HEK293 (cell line): Measurements from ENCODE around the gene MARF1.

Experiments
- CTCF ChIA-PET: fragments of 350-600 bp; formaldehyde crosslinking; extraction: SDS; loops from one replicate; lab custom pipeline; 2021; ENCODE audit warnings: antibody characterized with exemption; lab: Yijun Ruan, JAX
- POLR2A ChIA-PET: fragments of 300-600 bp; formaldehyde crosslinking; extraction: SDS; loops from one replicate; lab custom pipeline; 2020; ENCODE audit warnings: antibody characterized with exemption, inconsistent platforms; lab: Yijun Ruan, JAX
- H3K27ac ChIP-seq: fragments of 200-500 bp; sonication (Bioruptor generic); 2 replicates; pipeline ENCODE4 v1.5.1; 2014; ENCODE audit warnings: low read depth, low read length, control low read depth, inconsistent platforms; ENCODE audit errors: extremely low read depth
- H3K36me3 ChIP-seq, 2 experiments: fragments of 200-500 bp in 1 of 2; sonication (Bioruptor generic) in 1 of 2; 1 replicate in 1 of 2; 2 replicates in 1 of 2; pipeline ENCODE4 v1.5.1; 2014 to 2017; ENCODE audit warnings: inconsistent platforms in 2 of 2, low read length in 2 of 2; ENCODE audit not compliant: control insufficient read depth in 2 of 2, insufficient read depth in 1 of 2
- H3K4me1 ChIP-seq: fragments of 200-500 bp; sonication (Bioruptor generic); 2 replicates; pipeline ENCODE4 v1.5.1; 2014; ENCODE audit warnings: mild to moderate bottlenecking, low read length, inconsistent platforms; ENCODE audit not compliant: control insufficient read depth, insufficient read depth
- H3K4me3 ChIP-seq: 2 replicates; pipeline ENCODE4 v1.5.1; 2011; ENCODE audit warnings: low read depth, mild to moderate bottlenecking, control low read depth, low read length, moderate library complexity
- H3K9me3 ChIP-seq: fragments of 200-500 bp; sonication (Bioruptor generic); 2 replicates; pipeline ENCODE4 v1.5.1; 2014; ENCODE audit warnings: low read depth, low read length, inconsistent platforms; ENCODE audit not compliant: control insufficient read depth, insufficient read depth
- FEZF1 ChIP-seq: fragments of 450-650 bp; formaldehyde crosslinking; IDR thresholded peaks from 2 replicates; pipeline ENCODE4 v1.5.1; 2016; ENCODE audit warnings: missing biosample characterization, missing genetic modification characterization
- KLF7 ChIP-seq: fragments of 450-650 bp; formaldehyde crosslinking; IDR thresholded peaks from 2 replicates; pipeline ENCODE4 v1.5.1; 2016; ENCODE audit warnings: missing biosample characterization, missing genetic modification characterization, borderline replicate concordance
- OVOL3 ChIP-seq: fragments of 450-650 bp; formaldehyde crosslinking; IDR thresholded peaks from 2 replicates; pipeline ENCODE4 v1.5.1; 2016; ENCODE audit warnings: missing biosample characterization, missing genetic modification characterization
- REPIN1 ChIP-seq: fragments of 450-650 bp; formaldehyde crosslinking; IDR thresholded peaks from 2 replicates; pipeline ENCODE4 v1.5.1; 2017; ENCODE audit warnings: missing biosample characterization, missing genetic modification characterization, low read depth
- SP7 ChIP-seq: fragments of 450-650 bp; formaldehyde crosslinking; IDR thresholded peaks from 2 replicates; pipeline ENCODE4 v1.5.1; 2016; ENCODE audit warnings: missing biosample characterization, missing genetic modification characterization
- ZBTB20 ChIP-seq: fragments of 450-650 bp; formaldehyde crosslinking; IDR thresholded peaks from 2 replicates; pipeline ENCODE4 v1.5.1; 2016; ENCODE audit warnings: missing biosample characterization, missing genetic modification characterization
- ZBTB7A ChIP-seq: fragments of 450-650 bp; formaldehyde crosslinking; IDR thresholded peaks from 2 replicates; pipeline ENCODE4 v1.5.1; 2016; ENCODE audit warnings: low read depth, missing biosample characterization, missing genetic modification characterization
- ZNF19 ChIP-seq: fragments of 450-650 bp; formaldehyde crosslinking; IDR thresholded peaks from 2 replicates; pipeline ENCODE4; 2016; ENCODE audit warnings: missing biosample characterization, missing genetic modification characterization, low read depth
- ZNF366 ChIP-seq: fragments of 450-650 bp; formaldehyde crosslinking; conservative IDR thresholded peaks from 2 replicates; pipeline ENCODE4 v1.5.1; 2016; ENCODE audit warnings: missing biosample characterization, missing genetic modification characterization
- ZNF521 ChIP-seq: fragments of 450-650 bp; formaldehyde crosslinking; IDR thresholded peaks from 2 replicates; pipeline ENCODE4 v1.5.1; 2017; ENCODE audit warnings: missing biosample characterization, mild to moderate bottlenecking, missing genetic modification characterization
- ZNF600 ChIP-seq: fragments of 450-650 bp; formaldehyde crosslinking; IDR thresholded peaks from 2 replicates; pipeline ENCODE4 v1.5.1; 2016; ENCODE audit warnings: missing biosample characterization, missing genetic modification characterization
- ZNF621 ChIP-seq: fragments of 450-650 bp; formaldehyde crosslinking; IDR thresholded peaks from 2 replicates; pipeline ENCODE4 v1.5.1; 2017; ENCODE audit warnings: missing biosample characterization, missing genetic modification characterization
- ZNF629 ChIP-seq: fragments of 450-650 bp; formaldehyde crosslinking; IDR thresholded peaks from 2 replicates; pipeline ENCODE4 v1.5.1; 2017; ENCODE audit warnings: missing biosample characterization, missing genetic modification characterization
- ZNF701 ChIP-seq: fragments of 450-650 bp; formaldehyde crosslinking; IDR thresholded peaks from 2 replicates; pipeline ENCODE4 v1.5.1; 2016; ENCODE audit warnings: missing biosample characterization, missing genetic modification characterization
- ZXDB ChIP-seq: fragments of 450-650 bp; formaldehyde crosslinking; IDR thresholded peaks from 2 replicates; pipeline ENCODE4 v1.5.1; 2016; ENCODE audit warnings: missing biosample characterization, missing genetic modification characterization
- TF ChIP-seq, protein P1 (sequence below): fragments of 450-650 bp; formaldehyde crosslinking; IDR thresholded peaks from 2 replicates; pipeline ENCODE4 v1.5.1; 2016; ENCODE audit warnings: missing biosample characterization, missing genetic modification characterization
- TF ChIP-seq, protein P2 (sequence below): fragments of 450-650 bp; formaldehyde crosslinking; IDR thresholded peaks from 2 replicates; pipeline ENCODE4 v1.5.1; 2016; ENCODE audit warnings: missing biosample characterization, missing genetic modification characterization
- TF ChIP-seq, protein P3 (sequence below): fragments of 450-650 bp; formaldehyde crosslinking; IDR thresholded peaks from 2 replicates; pipeline ENCODE4 v1.5.1; 2016; ENCODE audit warnings: missing biosample characterization, missing genetic modification characterization, borderline replicate concordance
- TF ChIP-seq, protein P4 (sequence below): fragments of 450-650 bp; formaldehyde crosslinking; IDR thresholded peaks from 2 replicates; pipeline ENCODE4 v1.5.1; 2016; ENCODE audit warnings: missing biosample characterization, missing genetic modification characterization

MARF1 gene

DNA sequence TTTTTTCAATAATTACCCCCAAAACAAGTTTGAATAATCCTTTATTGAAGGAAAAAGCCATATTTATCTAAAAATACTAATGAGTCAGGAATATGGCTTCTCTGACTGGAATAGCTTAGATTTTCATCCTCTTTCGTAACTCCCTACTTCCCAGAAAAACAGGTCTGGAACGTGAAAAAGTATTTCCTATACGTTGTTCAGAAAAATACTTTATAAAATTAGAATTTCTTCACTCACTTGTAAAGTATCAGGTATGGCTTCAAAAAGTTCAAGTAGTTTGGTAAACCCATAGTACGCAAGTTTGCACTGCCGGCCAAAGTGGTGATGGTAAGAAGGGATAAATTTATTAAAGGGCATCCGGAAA, 33.7 kb downstream of the MARF1 start (continued):
- TF ChIP-seq, protein P1, sequence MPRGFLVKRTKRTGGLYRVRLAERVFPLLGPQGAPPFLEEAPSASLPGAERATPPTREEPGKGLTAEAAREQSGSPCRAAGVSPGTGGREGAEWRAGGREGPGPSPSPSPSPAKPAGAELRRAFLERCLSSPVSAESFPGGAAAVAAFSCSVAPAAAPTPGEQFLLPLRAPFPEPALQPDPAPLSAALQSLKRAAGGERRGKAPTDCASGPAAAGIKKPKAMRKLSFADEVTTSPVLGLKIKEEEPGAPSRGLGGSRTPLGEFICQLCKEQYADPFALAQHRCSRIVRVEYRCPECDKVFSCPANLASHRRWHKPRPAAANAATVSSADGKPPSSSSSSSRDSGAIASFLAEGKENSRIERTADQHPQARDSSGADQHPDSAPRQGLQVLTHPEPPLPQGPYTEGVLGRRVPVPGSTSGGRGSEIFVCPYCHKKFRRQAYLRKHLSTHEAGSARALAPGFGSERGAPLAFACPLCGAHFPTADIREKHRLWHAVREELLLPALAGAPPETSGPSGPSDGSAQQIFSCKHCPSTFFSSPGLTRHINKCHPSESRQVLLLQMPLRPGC (tag by site-specific recombination): no peak
- no peak for TF ChIP-seq ZNF19 (tag by site-specific recombination)
- TF ChIP-seq ZNF701 (tag by site-specific recombination): no peak
- TF ChIP-seq KLF7: no peak
- TF ChIP-seq ZBTB7A (tag by site-specific recombination): no peak
- no peak for TF ChIP-seq FEZF1 (tag by site-specific recombination)
- no peak for TF ChIP-seq OVOL3 (tag by site-specific recombination)

DNA sequence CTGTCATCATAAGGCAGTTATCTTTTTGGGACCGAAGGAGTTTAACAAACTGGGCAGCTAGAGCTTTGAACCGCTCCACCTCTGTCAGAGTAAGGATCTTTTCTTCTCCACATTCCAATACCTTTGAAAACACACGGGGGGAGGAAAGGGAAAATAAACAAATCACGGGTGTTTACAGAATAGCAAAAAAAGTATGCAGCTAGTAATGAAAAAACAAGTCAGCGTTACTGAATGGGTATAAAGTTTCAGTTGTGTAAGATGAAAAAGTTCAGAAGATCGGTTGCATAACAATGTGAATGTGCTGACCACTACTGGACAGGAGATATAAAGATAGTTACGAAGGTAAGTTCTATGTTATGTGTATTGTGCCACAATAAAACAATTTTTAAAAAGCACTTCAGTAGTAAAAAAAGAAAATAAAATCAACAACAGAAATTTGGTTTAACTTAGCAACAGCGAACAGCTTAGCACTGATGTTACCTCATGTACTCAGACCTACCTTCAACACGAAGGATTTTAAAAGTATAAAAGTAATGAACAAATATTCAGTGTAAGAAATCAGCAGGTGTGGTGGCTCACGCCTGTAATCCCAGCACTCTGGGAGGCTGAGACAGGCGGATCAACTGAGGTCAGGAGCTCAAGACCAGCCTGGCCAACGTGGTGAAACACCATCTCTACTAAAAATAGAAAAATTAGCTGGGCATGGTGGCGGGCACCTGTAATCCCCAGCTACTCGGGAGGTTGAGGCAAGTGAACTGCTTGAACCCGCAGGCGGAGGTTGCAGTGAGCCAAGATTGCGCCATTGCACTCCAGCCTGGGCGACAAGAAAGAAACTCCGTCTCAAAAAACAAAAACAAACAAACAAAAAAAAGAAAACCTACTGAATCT, 34.3 kb downstream of the MARF1 start:
- no peaks in the 10 kb centered on the region for H3K4me1 ChIP-seq
- H3K27ac ChIP-seq: no peak overlapping the region
- H3K9me3 ChIP-seq: no peaks in the 10 kb centered on the region
- TF ChIP-seq, protein P2, sequence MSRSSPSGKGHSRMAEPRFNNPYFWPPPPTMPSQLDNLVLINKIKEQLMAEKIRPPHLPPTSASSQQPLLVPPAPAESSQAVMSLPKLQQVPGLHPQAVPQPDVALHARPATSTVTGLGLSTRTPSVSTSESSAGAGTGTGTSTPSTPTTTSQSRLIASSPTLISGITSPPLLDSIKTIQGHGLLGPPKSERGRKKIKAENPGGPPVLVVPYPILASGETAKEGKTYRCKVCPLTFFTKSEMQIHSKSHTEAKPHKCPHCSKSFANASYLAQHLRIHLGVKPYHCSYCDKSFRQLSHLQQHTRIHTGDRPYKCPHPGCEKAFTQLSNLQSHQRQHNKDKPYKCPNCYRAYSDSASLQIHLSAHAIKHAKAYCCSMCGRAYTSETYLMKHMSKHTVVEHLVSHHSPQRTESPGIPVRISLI (tag by site-specific recombination): 0 out of 2 replicates have a peak, but pooled peaks have one; percentile 0
- TF ChIP-seq ZNF521 (tag by site-specific recombination) (no peak), REPIN1 (tag by site-specific recombination) (no peak), ZNF366 (tag by site-specific recombination) (0 out of 2 replicates have a peak, but pooled peaks have one; percentile 24)
- POLR2A ChIA-PET: interaction anchor here (0.6 kb wide), 1 partner anchor 34 kb away, joined by 6 read pairs; the partner anchor contains the start of gene MARF1
- CTCF ChIA-PET: no interaction called here
- no peak overlapping the region for H3K4me3 ChIP-seq
- H3K36me3 ChIP-seq: peaks cover 16 to 88% of the 10 kb centered on the region in 2 experiments

DNA sequence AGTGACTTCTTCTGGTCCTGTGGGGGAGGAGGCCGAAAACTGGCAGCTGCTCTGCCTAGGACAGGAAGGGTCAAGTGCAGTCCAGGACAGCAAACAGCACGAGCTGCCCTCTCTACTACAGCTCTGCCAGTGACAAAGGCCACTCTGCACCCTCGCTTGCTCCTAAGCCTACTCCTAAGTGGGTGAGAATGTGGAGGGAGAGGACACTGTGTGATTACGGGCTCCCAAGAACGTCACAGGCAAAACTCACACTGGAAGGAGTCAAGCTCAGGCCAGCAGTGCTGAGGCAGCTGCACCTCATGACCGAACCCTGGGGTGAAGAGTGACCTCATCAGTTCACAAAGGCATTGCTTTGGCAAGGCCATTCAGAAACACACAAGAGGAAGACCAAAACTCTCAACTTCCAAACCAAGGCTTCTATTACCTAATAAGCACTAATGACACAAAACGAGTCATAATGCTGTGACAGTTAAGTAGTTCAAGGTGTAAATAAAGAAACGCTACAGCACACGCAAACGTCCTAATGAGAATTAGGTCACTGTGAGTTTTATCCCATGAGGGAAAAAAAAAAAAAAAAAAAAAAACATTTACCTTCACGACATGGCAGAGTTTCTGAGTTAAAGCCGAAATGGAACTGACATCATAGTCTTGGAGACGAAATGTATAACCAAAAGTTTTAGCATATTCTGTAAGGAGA, 35.1 kb downstream of the MARF1 start:
- POLR2A ChIA-PET: interaction anchor here (0.6 kb wide), 1 partner anchor 35 kb away, joined by 6 read pairs; the partner anchor contains the start of gene MARF1
- TF ChIP-seq ZXDB: no peak
- TF ChIP-seq ZNF629: peak; percentile 98
- TF ChIP-seq, protein P2 (tag by site-specific recombination): peak; percentile 91; the same call in 1 of the 2 replicates
- peak; percentile 84 for TF ChIP-seq ZNF600 (tag by site-specific recombination)
- no peak for TF ChIP-seq ZNF621
- peak; percentile 53 for TF ChIP-seq SP7
- peak; percentile 82 for TF ChIP-seq ZNF366 (tag by site-specific recombination)
- TF ChIP-seq, protein P1 (tag by site-specific recombination): peak; percentile 80
- TF ChIP-seq, protein P3, sequence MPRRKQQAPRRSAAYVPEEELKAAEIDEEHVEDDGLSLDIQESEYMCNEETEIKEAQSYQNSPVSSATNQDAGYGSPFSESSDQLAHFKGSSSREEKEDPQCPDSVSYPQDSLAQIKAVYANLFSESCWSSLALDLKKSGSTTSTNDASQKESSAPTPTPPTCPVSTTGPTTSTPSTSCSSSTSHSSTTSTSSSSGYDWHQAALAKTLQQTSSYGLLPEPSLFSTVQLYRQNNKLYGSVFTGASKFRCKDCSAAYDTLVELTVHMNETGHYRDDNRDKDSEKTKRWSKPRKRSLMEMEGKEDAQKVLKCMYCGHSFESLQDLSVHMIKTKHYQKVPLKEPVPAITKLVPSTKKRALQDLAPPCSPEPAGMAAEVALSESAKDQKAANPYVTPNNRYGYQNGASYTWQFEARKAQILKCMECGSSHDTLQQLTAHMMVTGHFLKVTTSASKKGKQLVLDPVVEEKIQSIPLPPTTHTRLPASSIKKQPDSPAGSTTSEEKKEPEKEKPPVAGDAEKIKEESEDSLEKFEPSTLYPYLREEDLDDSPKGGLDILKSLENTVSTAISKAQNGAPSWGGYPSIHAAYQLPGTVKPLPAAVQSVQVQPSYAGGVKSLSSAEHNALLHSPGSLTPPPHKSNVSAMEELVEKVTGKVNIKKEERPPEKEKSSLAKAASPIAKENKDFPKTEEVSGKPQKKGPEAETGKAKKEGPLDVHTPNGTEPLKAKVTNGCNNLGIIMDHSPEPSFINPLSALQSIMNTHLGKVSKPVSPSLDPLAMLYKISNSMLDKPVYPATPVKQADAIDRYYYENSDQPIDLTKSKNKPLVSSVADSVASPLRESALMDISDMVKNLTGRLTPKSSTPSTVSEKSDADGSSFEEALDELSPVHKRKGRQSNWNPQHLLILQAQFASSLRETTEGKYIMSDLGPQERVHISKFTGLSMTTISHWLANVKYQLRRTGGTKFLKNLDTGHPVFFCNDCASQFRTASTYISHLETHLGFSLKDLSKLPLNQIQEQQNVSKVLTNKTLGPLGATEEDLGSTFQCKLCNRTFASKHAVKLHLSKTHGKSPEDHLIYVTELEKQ (tag by site-specific recombination): peak; percentile 67; the same call in 1 of the 2 replicates
- TF ChIP-seq, protein P4, sequence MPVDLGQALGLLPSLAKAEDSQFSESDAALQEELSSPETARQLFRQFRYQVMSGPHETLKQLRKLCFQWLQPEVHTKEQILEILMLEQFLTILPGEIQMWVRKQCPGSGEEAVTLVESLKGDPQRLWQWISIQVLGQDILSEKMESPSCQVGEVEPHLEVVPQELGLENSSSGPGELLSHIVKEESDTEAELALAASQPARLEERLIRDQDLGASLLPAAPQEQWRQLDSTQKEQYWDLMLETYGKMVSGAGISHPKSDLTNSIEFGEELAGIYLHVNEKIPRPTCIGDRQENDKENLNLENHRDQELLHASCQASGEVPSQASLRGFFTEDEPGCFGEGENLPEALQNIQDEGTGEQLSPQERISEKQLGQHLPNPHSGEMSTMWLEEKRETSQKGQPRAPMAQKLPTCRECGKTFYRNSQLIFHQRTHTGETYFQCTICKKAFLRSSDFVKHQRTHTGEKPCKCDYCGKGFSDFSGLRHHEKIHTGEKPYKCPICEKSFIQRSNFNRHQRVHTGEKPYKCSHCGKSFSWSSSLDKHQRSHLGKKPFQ (tag by site-specific recombination): no peak
- no peak for TF ChIP-seq ZBTB20 (tag by site-specific recombination)

More for the DNA sequence above, 35.1 kb downstream of the MARF1 start:
- H3K9me3 ChIP-seq: no peaks in the 10 kb centered on the region
- H3K36me3 ChIP-seq: peaks cover 22 to 91% of the 10 kb centered on the region in 2 experiments
- H3K27ac ChIP-seq: no peak overlapping the region
- no peak overlapping the region for H3K4me3 ChIP-seq
- H3K4me1 ChIP-seq: no peaks in the 10 kb centered on the region
- CTCF ChIA-PET: no interaction called here
